HEK293 (cell line): Measurements from ENCODE around the gene SERINC5.

ENCODE experiments used
- ATF2 ChIP-seq: fragments of 450-650 bp; formaldehyde crosslinking; IDR thresholded peaks from 2 replicates; pipeline ENCODE4 v1.5.1; 2016; ENCODE audit warnings: missing biosample characterization, missing genetic modification characterization, low read depth
- CTCF ChIP-seq: fragments of 450-650 bp; formaldehyde crosslinking; IDR thresholded peaks from 2 replicates; pipeline ENCODE4 v1.5.1; 2016; ENCODE audit warnings: missing biosample characterization, missing genetic modification characterization
- HOXA7 ChIP-seq: sonication (generic); formaldehyde crosslinking; IDR thresholded peaks from 2 replicates; pipeline ENCODE4 v1.8.1; 2022; ENCODE audit warnings: missing genetic modification reagents, borderline replicate concordance
- REST ChIP-seq: fragments of 450-650 bp; formaldehyde crosslinking; IDR thresholded peaks from 2 replicates; pipeline ENCODE4 v1.5.1; 2016; ENCODE audit warnings: missing biosample characterization, missing genetic modification characterization
- SP2 ChIP-seq: fragments of 450-650 bp; formaldehyde crosslinking; IDR thresholded peaks from 2 replicates; pipeline ENCODE4 v1.5.1; 2016; ENCODE audit warnings: missing biosample characterization, missing genetic modification characterization
- ZFP3 ChIP-seq: fragments of 450-650 bp; formaldehyde crosslinking; IDR thresholded peaks from 2 replicates; pipeline ENCODE4 v1.5.1; 2016; ENCODE audit warnings: low read depth, missing biosample characterization, missing genetic modification characterization
- ZNF274 ChIP-seq, 2 experiments: fragments of 200-500 bp in 1 of 2; fragments of 450-650 bp in 1 of 2; sonication (Bioruptor generic) in 1 of 2; formaldehyde crosslinking in 1 of 2; IDR thresholded peaks; 2 replicates each; pipeline versions ENCODE4 v1.5.1 to v1.6.1; 2014 to 2016; ENCODE audit warnings: borderline replicate concordance in 1 of 2, inconsistent platforms in 1 of 2, low read length in 1 of 2, missing biosample characterization in 1 of 2, missing genetic modification characterization in 1 of 2
- TF ChIP-seq, protein P1 (sequence below): sonication (generic); formaldehyde crosslinking; IDR thresholded peaks from 2 replicates; pipeline ENCODE4 v1.8.1; 2022; ENCODE audit warnings: mild to moderate bottlenecking, moderate library complexity, missing genetic modification reagents
- TF ChIP-seq, protein P2 (sequence below): fragments of 450-650 bp; formaldehyde crosslinking; IDR thresholded peaks from 2 replicates; pipeline ENCODE4 v1.5.1; 2016; ENCODE audit warnings: missing biosample characterization, missing genetic modification characterization, borderline replicate concordance

GRCh38 chr5:80240368-80240986 is 15.4 kb downstream of the SERINC5 start:
- TF ChIP-seq ATF2 (tag by site-specific recombination): no peak
- TF ChIP-seq REST (tag by site-specific recombination): no peak
- TF ChIP-seq, protein P1, sequence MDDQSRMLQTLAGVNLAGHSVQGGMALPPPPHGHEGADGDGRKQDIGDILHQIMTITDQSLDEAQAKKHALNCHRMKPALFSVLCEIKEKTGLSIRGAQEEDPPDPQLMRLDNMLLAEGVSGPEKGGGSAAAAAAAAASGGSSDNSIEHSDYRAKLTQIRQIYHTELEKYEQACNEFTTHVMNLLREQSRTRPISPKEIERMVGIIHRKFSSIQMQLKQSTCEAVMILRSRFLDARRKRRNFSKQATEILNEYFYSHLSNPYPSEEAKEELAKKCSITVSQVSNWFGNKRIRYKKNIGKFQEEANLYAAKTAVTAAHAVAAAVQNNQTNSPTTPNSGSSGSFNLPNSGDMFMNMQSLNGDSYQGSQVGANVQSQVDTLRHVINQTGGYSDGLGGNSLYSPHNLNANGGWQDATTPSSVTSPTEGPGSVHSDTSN (CRISPR knock-in tag): no peak
- TF ChIP-seq ZFP3 (tag by site-specific recombination): no peak
- TF ChIP-seq ZNF274 (IDR thresholded peaks at IDR 0.05; ENCODE audit: low read length): no peak
- TF ChIP-seq ZNF274 (tag by site-specific recombination; IDR thresholded peaks at IDR 0.05; ENCODE audit: borderline replicate concordance): no peak
- TF ChIP-seq CTCF (tag by site-specific recombination): no peak
- no peak for TF ChIP-seq SP2 (tag by site-specific recombination)
- TF ChIP-seq HOXA7 (CRISPR knock-in tag): no peak
- TF ChIP-seq, protein P2, sequence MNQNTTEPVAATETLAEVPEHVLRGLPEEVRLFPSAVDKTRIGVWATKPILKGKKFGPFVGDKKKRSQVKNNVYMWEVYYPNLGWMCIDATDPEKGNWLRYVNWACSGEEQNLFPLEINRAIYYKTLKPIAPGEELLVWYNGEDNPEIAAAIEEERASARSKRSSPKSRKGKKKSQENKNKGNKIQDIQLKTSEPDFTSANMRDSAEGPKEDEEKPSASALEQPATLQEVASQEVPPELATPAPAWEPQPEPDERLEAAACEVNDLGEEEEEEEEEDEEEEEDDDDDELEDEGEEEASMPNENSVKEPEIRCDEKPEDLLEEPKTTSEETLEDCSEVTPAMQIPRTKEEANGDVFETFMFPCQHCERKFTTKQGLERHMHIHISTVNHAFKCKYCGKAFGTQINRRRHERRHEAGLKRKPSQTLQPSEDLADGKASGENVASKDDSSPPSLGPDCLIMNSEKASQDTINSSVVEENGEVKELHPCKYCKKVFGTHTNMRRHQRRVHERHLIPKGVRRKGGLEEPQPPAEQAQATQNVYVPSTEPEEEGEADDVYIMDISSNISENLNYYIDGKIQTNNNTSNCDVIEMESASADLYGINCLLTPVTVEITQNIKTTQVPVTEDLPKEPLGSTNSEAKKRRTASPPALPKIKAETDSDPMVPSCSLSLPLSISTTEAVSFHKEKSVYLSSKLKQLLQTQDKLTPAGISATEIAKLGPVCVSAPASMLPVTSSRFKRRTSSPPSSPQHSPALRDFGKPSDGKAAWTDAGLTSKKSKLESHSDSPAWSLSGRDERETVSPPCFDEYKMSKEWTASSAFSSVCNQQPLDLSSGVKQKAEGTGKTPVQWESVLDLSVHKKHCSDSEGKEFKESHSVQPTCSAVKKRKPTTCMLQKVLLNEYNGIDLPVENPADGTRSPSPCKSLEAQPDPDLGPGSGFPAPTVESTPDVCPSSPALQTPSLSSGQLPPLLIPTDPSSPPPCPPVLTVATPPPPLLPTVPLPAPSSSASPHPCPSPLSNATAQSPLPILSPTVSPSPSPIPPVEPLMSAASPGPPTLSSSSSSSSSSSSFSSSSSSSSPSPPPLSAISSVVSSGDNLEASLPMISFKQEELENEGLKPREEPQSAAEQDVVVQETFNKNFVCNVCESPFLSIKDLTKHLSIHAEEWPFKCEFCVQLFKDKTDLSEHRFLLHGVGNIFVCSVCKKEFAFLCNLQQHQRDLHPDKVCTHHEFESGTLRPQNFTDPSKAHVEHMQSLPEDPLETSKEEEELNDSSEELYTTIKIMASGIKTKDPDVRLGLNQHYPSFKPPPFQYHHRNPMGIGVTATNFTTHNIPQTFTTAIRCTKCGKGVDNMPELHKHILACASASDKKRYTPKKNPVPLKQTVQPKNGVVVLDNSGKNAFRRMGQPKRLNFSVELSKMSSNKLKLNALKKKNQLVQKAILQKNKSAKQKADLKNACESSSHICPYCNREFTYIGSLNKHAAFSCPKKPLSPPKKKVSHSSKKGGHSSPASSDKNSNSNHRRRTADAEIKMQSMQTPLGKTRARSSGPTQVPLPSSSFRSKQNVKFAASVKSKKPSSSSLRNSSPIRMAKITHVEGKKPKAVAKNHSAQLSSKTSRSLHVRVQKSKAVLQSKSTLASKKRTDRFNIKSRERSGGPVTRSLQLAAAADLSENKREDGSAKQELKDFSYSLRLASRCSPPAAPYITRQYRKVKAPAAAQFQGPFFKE: no peak
